H1 (cell line): ENCODE data around the gene ATM.

Experiments
- CTCF ChIP-seq, 3 experiments: IDR thresholded peaks; 1 replicate in 2 of 3; 2 replicates in 1 of 3; pipeline versions ENCODE4 v1.5.1 to v1.6.1; 2011; ENCODE audit warnings: low read length in 3 of 3, mild to moderate bottlenecking in 3 of 3, inconsistent platforms in 2 of 3, low read depth in 1 of 3, moderate library complexity in 1 of 3; ENCODE audit not compliant: insufficient read depth in 1 of 3; ENCODE audit errors: control extremely low read depth in 1 of 3
- EP300 ChIP-seq, 2 experiments: IDR thresholded peaks; 1 replicate in 1 of 2; 2 replicates in 1 of 2; pipeline ENCODE4 v1.6.1; 2011 to 2012; ENCODE audit warnings: low read depth in 2 of 2, low read length in 2 of 2, mild to moderate bottlenecking in 2 of 2, borderline replicate concordance in 1 of 2, inconsistent platforms in 1 of 2, moderate library complexity in 1 of 2
- GABPA ChIP-seq: IDR thresholded peaks from 2 replicates; pipeline ENCODE4 v1.6.1; 2011; ENCODE audit warnings: mild to moderate bottlenecking, low read length, moderate library complexity, borderline replicate concordance; ENCODE audit not compliant: insufficient read depth
- NRF1 ChIP-seq: IDR thresholded peaks from 2 replicates; pipeline ENCODE4 v1.6.1; 2011; ENCODE audit warnings: mild to moderate bottlenecking, low read depth, low read length, improper control_type of control experiment
- RNF2 ChIP-seq: fragments of 200-900, 300-1000 bp; sonication (generic); IDR thresholded peaks from 2 replicates; pipeline ENCODE4 v1.7.1; 2016; ENCODE audit warnings: borderline replicate concordance, low read depth, mild to moderate bottlenecking, antibody characterized with exemption, low read length; ENCODE audit not compliant: poor library complexity, severe bottlenecking; ENCODE audit errors: missing control alignments

- TF ChIP-seq CTCF (IDR thresholded peaks at IDR 0.05; ENCODE audit: control extremely low read depth in 1 of 3, insufficient read depth in 1 of 3, low read depth in 1 of 3, low read length in 3 of 3) (no peak), NRF1 (no peak), EP300 (IDR thresholded peaks at IDR 0.05; ENCODE audit: borderline replicate concordance in 1 of 2, low read depth in 2 of 2, low read length in 2 of 2) (no peak), GABPA (no peak), RNF2 (no peak)
Observed at GRCh38 chr11:108223348-108224149, 682 bp downstream of the ATM start.
